Peyer's patch (tissue), 4 donors: ENCODE results near the gene RELB.
"Not testable (repeated sequence)": the region's sequence is repeated elsewhere in the genome, so short reads cannot be mapped to it uniquely, and the experiment has no call there.

Source experiments
- POLR2A ChIP-seq, 2 donors: fragments of 450-650 bp; IDR thresholded peaks; one replicate each; pipeline ENCODE4 v1.5.1; 2017; ENCODE audit warnings: antibody characterized with exemption in 2 of 2, mild to moderate bottlenecking in 2 of 2, moderate library complexity in 2 of 2
- TF ChIP-seq, protein P1 (sequence below), 6 experiments: fragments of 450-650 bp in 4 of 6; fragments of 200-600 bp in 2 of 6; sonication (generic) in 1 of 6; IDR thresholded peaks; one replicate each; pipeline ENCODE4 v1.5.1; 2017 to 2019; ENCODE audit warnings: antibody characterized with exemption in 6 of 6, mild to moderate bottlenecking in 3 of 6, moderate library complexity in 1 of 6

DNA sequence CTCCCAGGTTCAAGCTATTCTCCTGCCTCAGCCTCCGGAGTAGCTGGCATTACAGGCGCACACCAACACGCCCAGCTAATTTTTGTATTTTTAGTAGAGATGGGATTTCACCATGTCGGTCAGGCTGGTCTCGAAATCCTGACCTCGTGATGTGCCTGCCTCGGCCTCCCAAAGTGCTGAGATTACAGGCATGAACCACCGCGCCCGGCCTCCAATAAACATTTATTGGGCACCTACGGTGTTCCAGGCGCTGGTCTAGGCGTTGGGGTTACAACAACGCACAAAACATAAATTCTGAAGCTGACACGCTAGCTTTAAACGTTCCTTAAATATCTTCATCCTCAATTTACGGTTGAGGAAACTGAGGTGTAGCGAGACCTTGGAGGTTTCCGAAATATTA, 599 bp upstream of the RELB start:
- TF ChIP-seq POLR2A (IDR thresholded peaks at IDR 0.05): not testable (repeated sequence)
- TF ChIP-seq, protein P1, sequence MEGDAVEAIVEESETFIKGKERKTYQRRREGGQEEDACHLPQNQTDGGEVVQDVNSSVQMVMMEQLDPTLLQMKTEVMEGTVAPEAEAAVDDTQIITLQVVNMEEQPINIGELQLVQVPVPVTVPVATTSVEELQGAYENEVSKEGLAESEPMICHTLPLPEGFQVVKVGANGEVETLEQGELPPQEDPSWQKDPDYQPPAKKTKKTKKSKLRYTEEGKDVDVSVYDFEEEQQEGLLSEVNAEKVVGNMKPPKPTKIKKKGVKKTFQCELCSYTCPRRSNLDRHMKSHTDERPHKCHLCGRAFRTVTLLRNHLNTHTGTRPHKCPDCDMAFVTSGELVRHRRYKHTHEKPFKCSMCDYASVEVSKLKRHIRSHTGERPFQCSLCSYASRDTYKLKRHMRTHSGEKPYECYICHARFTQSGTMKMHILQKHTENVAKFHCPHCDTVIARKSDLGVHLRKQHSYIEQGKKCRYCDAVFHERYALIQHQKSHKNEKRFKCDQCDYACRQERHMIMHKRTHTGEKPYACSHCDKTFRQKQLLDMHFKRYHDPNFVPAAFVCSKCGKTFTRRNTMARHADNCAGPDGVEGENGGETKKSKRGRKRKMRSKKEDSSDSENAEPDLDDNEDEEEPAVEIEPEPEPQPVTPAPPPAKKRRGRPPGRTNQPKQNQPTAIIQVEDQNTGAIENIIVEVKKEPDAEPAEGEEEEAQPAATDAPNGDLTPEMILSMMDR (IDR thresholded peaks at IDR 0.05): not testable (repeated sequence)
